Measurements from ENCODE around the gene HSPB7.

The HSPB7 gene

DNA sequence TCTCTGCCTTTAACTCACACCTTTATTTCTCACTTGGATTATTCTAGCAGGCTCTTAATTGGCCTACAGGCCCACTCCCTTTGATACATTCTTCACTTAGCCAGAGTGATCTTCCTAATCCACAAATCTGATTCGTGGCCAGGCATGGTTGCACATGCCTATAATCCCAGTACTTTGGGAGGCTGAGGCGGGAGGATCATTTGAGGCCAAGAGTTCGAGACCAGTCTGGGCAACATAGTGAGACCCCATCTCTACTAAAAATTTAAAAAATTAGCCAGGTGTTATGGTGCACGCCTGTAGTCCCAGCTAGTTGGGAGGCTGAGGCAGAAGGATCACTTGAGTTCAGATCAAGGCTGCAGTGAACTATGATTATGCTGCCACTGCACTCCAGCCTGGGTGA, 44.1 kb downstream of the HSPB7 start:
- no peak for DNase-seq

GRCh38 chr1:15972409-15972808, 45.4 kb downstream of the HSPB7 start:
- no peak for DNase-seq

- no peak for DNase-seq
These were observed 46.9 kb downstream of the HSPB7 start for GRCh38 chr1:15970911-15971310.

GRCh38 chr1:15969321-15969880, 48.4 kb downstream of the HSPB7 start:
- DNase-seq, result no peak

- DNase-seq, result no peak
These were observed 49.7 kb downstream of the HSPB7 start for GRCh38 chr1:15968172-15968571.

- DNase-seq, result no peak
These were observed 50.9 kb downstream of the HSPB7 start for GRCh38 chr1:15966956-15967344.

GRCh38 chr1:15966081-15966955, 51.5 kb downstream of the HSPB7 start:
- DNase-seq, result no peak

DNA sequence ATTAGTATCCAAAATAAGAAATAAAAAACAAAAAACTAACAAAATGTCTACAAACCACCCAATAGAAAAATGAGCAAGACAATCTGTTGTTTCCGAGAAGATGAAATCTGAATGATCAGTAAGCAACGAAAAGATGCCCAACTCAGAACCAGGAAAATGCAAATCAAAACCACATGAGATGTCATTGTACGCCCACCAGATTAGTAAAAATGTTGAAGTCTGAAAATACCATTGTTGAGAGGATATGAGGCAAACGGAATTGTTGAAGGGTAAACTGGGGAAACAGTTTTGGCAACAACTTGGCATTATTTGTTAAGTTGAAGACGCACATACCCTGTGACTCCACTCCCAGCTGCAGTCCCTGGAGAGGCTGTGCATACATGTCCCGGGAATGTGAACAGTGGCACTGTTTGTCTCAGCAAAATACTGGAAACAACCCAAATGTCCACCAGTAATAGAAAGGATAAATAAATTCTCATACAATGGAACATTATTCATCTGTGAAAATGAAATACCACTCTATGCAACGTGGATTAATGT, 52.5 kb downstream of the HSPB7 start:
- no peak for DNase-seq

Data from NCI-H526 treated with DMSO at 0.1 percent for 48 hours (cell line).